NCI-H748 (cell line): ENCODE measurements around the gene LARGE1.
"Not testable (repeated sequence)": the region's sequence is repeated elsewhere in the genome, so short reads cannot be mapped to it uniquely, and the experiment has no call there.

ENCODE experiments used
- DNase-seq: peaks from one replicate; lab custom pipeline; 2025; ENCODE audit not compliant: unreplicated experiment; lab: John Stamatoyannopoulos, UW

Gene LARGE1

GRCh38 chr22:33504941-33505625 is 415.2 kb downstream of the LARGE1 start:
- no peak for DNase-seq

- no peak for DNase-seq
These were observed 424.2 kb downstream of the LARGE1 start for GRCh38 chr22:33496112-33496511.

- no peak for DNase-seq
These were observed 426.6 kb downstream of the LARGE1 start for GRCh38 chr22:33493476-33494205.

- no peak for DNase-seq
These were observed 428.0 kb downstream of the LARGE1 start for GRCh38 chr22:33492210-33492651.

GRCh38 chr22:33487041-33487716 is 433.1 kb downstream of the LARGE1 start:
- DNase-seq = no peak

GRCh38 chr22:33481550-33481949 is 438.7 kb downstream of the LARGE1 start:
- DNase-seq = no peak

- DNase-seq = no peak
These were observed 442.9 kb downstream of the LARGE1 start for GRCh38 chr22:33477120-33478111.

- no peak for DNase-seq
These were observed 443.6 kb downstream of the LARGE1 start for GRCh38 chr22:33476716-33477115.

GRCh38 chr22:33476206-33476605 is 444.1 kb downstream of the LARGE1 start:
- no peak for DNase-seq

- no peak for DNase-seq
These were observed 445.7 kb downstream of the LARGE1 start for GRCh38 chr22:33474587-33474986.

GRCh38 chr22:33472462-33473344 is 447.6 kb downstream of the LARGE1 start:
- no peak for DNase-seq

- no peak for DNase-seq
These were observed 449.8 kb downstream of the LARGE1 start for GRCh38 chr22:33470456-33470855.

GRCh38 chr22:33467620-33468095 is 452.6 kb downstream of the LARGE1 start:
- DNase-seq = no peak

- DNase-seq = no peak
These were observed 453.2 kb downstream of the LARGE1 start for GRCh38 chr22:33467080-33467479.

GRCh38 chr22:33465554-33465953 is 454.7 kb downstream of the LARGE1 start:
- DNase-seq = no peak

GRCh38 chr22:33464698-33465097 is 455.6 kb downstream of the LARGE1 start:
- DNase-seq = no peak

GRCh38 chr22:33461698-33462434 is 458.4 kb downstream of the LARGE1 start:
- DNase-seq = no peak

- DNase-seq = not testable (repeated sequence)
These were observed 459.0 kb downstream of the LARGE1 start for GRCh38 chr22:33461245-33461644.

- no peak for DNase-seq
These were observed 461.1 kb downstream of the LARGE1 start for GRCh38 chr22:33459137-33459536.
